ENCODE measurements around the gene CCDC63. TPM values are rescaled to one million over a fixed set of nuclear protein-coding genes. Genes with fewer than 3 reads are reported as not detected.

CCDC63 gene
- total RNA-seq, 2 donors from 2014 or later = not detected

- Mint-ChIP-seq H3K4me1 (ENCODE audit: low read depth in 2 of 2) (no peaks in the 10 kb centered on the region), H3K9me3 (no peaks in the 10 kb centered on the region), H3K27ac (no peak overlapping the region), H3K36me3 (no peaks in the 10 kb centered on the region), H3K4me3 (no peak overlapping the region), H3K27me3 (peaks cover 5 to 8% of the 10 kb centered on the region in 2 donors)
- no peak for DNase-seq (ENCODE audit: low spot score)
- peak; percentile 13 to 14 for ATAC-seq
Observed at GRCh38 chr12:110907583-110907982, 60.8 kb downstream of the CCDC63 start.

GRCh38 chr12:110908377-110909152 lies 61.8 kb downstream of the CCDC63 start:
- Mint-ChIP-seq H3K27ac (no peak overlapping the region), H3K9me3 (no peaks in the 10 kb centered on the region), H3K36me3 (no peaks in the 10 kb centered on the region), H3K4me3 (no peak overlapping the region), H3K27me3 (peaks cover 5 to 8% of the 10 kb centered on the region in 2 donors), H3K4me1 (ENCODE audit: low read depth in 2 of 2) (no peaks in the 10 kb centered on the region)
- no peak for DNase-seq (ENCODE audit: low spot score)
- ATAC-seq = peak in 1 of 2 donors; percentile 30

DNA sequence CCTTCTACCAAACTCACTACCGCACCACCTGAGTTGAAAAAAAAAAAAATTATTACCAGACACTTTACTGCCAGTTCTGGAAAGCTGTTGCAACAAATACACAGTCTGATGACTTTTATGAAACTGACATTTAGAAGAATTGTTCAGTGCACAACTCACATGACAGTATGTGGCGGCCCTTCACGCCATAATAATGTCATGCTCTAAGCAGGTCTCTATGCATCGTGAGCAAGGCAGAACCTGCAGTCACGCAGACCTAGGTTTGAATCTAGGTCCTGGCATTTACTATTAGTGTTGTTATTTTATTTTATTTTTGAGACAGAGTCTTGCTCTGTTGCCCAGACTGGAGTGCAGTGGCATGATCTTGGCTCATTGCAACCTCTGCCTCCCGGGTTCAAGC lies 65.5 kb downstream of the CCDC63 start:
- no peak for DNase-seq (ENCODE audit: low spot score)
- H3K36me3 Mint-ChIP-seq = no peaks in the 10 kb centered on the region
- peaks cover 8 to 14% of the 10 kb centered on the region in 2 donors for H3K27me3 Mint-ChIP-seq
- H3K27ac Mint-ChIP-seq = no peak overlapping the region
- ATAC-seq = no peak
- no peak overlapping the region for H3K4me3 Mint-ChIP-seq
- no peaks in the 10 kb centered on the region for H3K9me3 Mint-ChIP-seq
- H3K4me1 Mint-ChIP-seq (ENCODE audit: low read depth in 2 of 2) = peaks cover 0 to 3% of the 10 kb centered on the region in 2 donors

- H3K4me3 Mint-ChIP-seq = no peak overlapping the region
- peaks cover 0 to 3% of the 10 kb centered on the region in 2 donors for H3K4me1 Mint-ChIP-seq (ENCODE audit: low read depth in 2 of 2)
- no peaks in the 10 kb centered on the region for H3K9me3 Mint-ChIP-seq
- no peak for ATAC-seq
- H3K36me3 Mint-ChIP-seq = no peaks in the 10 kb centered on the region
- no peak overlapping the region for H3K27ac Mint-ChIP-seq
- peaks cover 3 to 8% of the 10 kb centered on the region in 2 donors for H3K27me3 Mint-ChIP-seq
- no peak for DNase-seq (ENCODE audit: low spot score)
Observed at GRCh38 chr12:110913119-110914056, 66.6 kb downstream of the CCDC63 start.

GRCh38 chr12:110916295-110916875 lies 69.6 kb downstream of the CCDC63 start:
- ATAC-seq = no peak
- Mint-ChIP-seq H3K4me3 (no peak overlapping the region), H3K27ac (no peak overlapping the region), H3K9me3 (no peaks in the 10 kb centered on the region), H3K36me3 (no peaks in the 10 kb centered on the region), H3K4me1 (ENCODE audit: low read depth in 2 of 2) (peaks cover 0 to 3% of the 10 kb centered on the region in 2 donors), H3K27me3 (peaks cover 5 to 13% of the 10 kb centered on the region in 2 donors)
- DNase-seq (ENCODE audit: low spot score) = no peak

DNA sequence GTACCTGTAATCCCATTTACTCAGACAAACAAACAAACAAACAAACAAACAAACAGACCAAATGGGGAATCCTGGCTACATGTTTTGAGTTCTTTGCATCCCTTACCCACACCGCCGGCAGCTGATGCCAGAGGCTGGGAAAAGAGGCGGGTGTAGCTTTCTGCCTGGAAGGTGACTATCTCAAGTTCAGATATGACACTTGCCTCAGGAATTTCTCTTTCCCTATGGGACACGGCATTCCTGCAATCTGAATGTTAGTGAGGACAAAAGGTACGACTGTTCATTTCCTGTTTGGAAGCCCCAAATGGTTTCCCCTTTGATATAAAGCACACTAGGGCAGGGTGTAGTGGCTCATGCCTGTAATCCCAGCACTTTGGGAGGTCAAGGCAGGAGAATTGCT lies 70.7 kb downstream of the CCDC63 start:
- peaks cover 5 to 13% of the 10 kb centered on the region in 2 donors for H3K27me3 Mint-ChIP-seq

DNA sequence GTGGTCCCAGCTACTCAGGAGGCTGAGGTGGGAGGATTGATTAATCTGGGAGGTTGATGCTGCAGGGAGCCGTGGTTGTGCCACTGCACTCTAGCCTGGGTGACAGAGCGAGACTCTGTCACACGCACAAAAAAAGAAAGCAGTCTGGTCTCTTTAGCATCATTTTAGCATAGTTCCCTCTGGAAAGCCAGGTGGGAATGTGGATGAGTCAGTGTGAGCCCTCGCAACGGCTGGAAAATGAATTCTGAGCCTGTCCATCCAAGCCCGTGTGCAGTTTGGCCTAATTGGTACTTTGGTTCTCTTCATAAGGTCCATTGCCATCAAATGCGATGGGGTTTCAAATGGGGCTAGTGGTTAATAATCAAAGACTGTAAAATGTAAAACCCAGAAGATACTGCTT lies 71.2 kb downstream of the CCDC63 start:
- Mint-ChIP-seq H3K4me1 (ENCODE audit: low read depth in 2 of 2) (peaks cover 0 to 3% of the 10 kb centered on the region in 2 donors), H3K36me3 (no peaks in the 10 kb centered on the region), H3K27ac (no peak overlapping the region), H3K27me3 (peaks cover 5 to 13% of the 10 kb centered on the region in 2 donors), H3K4me3 (no peak overlapping the region), H3K9me3 (no peaks in the 10 kb centered on the region)
- no peak for ATAC-seq
- DNase-seq (ENCODE audit: low spot score) = no peak

More for the DNA sequence above, 70.7 kb downstream of the CCDC63 start:
- H3K4me1 Mint-ChIP-seq (ENCODE audit: low read depth in 2 of 2) = peaks cover 0 to 3% of the 10 kb centered on the region in 2 donors
- no peak overlapping the region for H3K27ac Mint-ChIP-seq
- H3K4me3 Mint-ChIP-seq = no peak overlapping the region
- DNase-seq (ENCODE audit: low spot score) (no peak), ATAC-seq (no peak)
- no peaks in the 10 kb centered on the region for H3K36me3 Mint-ChIP-seq
- H3K9me3 Mint-ChIP-seq = no peaks in the 10 kb centered on the region

GRCh38 chr12:110919720-110920119 lies 72.9 kb downstream of the CCDC63 start:
- ATAC-seq = no peak
- peaks cover 2 to 7% of the 10 kb centered on the region in 2 donors for H3K27me3 Mint-ChIP-seq
- peaks cover 0 to 3% of the 10 kb centered on the region in 2 donors for H3K4me1 Mint-ChIP-seq (ENCODE audit: low read depth in 2 of 2)
- no peak overlapping the region for H3K27ac Mint-ChIP-seq
- H3K9me3 Mint-ChIP-seq = no peaks in the 10 kb centered on the region
- DNase-seq (ENCODE audit: low spot score) = no peak
- no peak overlapping the region for H3K4me3 Mint-ChIP-seq
- no peaks in the 10 kb centered on the region for H3K36me3 Mint-ChIP-seq

DNA sequence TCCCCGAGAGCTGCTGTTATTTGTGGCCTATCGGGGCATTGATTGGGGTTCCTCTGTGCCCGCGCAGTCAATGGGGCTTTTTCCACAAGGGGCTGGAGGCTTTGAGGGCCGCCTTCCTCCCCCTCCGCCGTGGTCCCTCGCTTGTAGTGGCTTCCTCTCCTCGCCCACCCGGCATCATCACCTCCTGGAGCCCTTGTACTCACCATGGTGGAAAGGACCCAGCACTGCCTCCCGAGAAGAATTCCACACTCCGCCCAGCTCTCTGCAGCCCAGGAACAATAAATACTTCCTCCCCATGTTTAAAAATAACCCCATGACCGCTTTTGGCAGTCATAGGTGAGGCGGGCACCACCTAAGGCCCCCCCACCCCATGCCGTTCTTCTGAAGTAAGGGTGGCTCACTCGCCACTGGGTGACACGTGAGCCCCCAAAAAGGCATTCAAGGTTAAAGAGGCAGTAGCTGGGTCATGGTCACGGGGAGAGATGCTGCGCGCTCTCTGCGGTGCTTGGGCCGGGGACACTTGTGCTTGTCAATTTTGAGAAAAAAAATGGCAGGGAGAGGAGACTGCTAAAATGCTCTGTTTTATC lies 73.6 kb downstream of the CCDC63 start, which contains the start of gene MYL2:
TSS of gene MYL2 (minus strand) at position 256 of the 587 bp plus-strand sequence. CDS start at position 206, 50 bp downstream.
- no peak within 1 kb of the TSS for H3K4me3 Mint-ChIP-seq
- no peaks in the 10 kb centered on the region for H3K36me3 Mint-ChIP-seq
- no peaks in the 10 kb centered on the region for H3K9me3 Mint-ChIP-seq
- H3K27ac Mint-ChIP-seq = no peak within 1 kb of the TSS
- peaks cover 2 to 12% of the 10 kb centered on the region in 2 donors for H3K27me3 Mint-ChIP-seq
- peaks cover 0 to 3% of the 10 kb centered on the region in 2 donors for H3K4me1 Mint-ChIP-seq (ENCODE audit: low read depth in 2 of 2)
- no peak for DNase-seq (ENCODE audit: low spot score)
- no peak for ATAC-seq

DNA sequence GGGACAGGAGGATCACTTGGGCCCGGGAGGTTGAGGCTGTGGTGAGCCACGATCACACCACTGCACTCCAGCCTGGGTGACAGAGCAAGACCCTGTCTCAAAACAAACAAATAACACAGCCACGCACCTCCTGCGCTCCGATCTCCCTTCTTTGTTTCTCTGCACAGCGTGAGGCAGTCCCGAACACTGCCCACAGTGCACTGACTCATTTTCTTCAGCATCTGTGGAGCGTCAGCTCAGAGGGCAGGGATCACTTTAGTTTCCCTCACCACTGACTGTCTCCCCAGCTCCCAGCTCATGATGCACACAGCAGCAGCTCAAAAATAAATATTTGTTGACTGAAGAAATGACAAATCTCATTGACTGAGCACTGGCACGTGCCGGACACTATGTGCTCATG lies 74.5 kb downstream of the CCDC63 start:
- ATAC-seq (no peak), DNase-seq (ENCODE audit: low spot score) (no peak)
- H3K9me3 Mint-ChIP-seq = no peaks in the 10 kb centered on the region
- no peaks in the 10 kb centered on the region for H3K36me3 Mint-ChIP-seq
- no peak overlapping the region for H3K4me3 Mint-ChIP-seq
- peaks cover 2 to 18% of the 10 kb centered on the region in 2 donors for H3K27me3 Mint-ChIP-seq
- H3K27ac Mint-ChIP-seq = no peak overlapping the region
- H3K4me1 Mint-ChIP-seq (ENCODE audit: low read depth in 2 of 2) = peaks cover 0 to 3% of the 10 kb centered on the region in 2 donors

DNA sequence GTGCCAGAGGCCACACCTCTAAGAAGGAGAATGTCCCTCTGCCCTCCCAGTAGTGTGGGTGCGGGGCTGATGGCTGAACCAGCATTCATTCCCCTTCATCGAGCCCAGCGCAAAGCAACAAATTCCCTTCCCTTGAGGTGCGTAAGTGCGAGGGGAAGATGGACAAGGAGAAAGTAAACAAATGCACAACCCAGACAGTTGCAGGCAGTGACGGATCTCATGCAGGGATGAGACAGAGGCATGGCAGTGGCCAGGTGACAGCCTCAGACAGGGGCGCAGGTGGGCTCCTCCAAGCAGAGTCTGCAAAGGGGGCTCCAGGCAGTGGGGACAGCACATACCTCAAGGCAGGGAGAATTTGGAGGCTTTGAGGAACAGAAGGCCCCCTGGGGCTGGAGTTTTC lies 75.9 kb downstream of the CCDC63 start:
- no peak for DNase-seq (ENCODE audit: low spot score)

GRCh38 chr12:110923192-110923591 lies 76.4 kb downstream of the CCDC63 start:
- Mint-ChIP-seq H3K27me3 (peaks cover 5 to 26% of the 10 kb centered on the region in 2 donors), H3K4me3 (no peak overlapping the region), H3K36me3 (no peaks in the 10 kb centered on the region), H3K4me1 (ENCODE audit: low read depth in 2 of 2) (no peaks in the 10 kb centered on the region), H3K27ac (no peak overlapping the region), H3K9me3 (no peaks in the 10 kb centered on the region)
- ATAC-seq = no peak
- DNase-seq (ENCODE audit: low spot score) = no peak

More for the DNA sequence above, 75.9 kb downstream of the CCDC63 start:
- Mint-ChIP-seq H3K36me3 (no peaks in the 10 kb centered on the region), H3K27ac (no peak overlapping the region), H3K9me3 (no peaks in the 10 kb centered on the region), H3K4me3 (no peak overlapping the region), H3K27me3 (peaks cover 5 to 26% of the 10 kb centered on the region in 2 donors), H3K4me1 (ENCODE audit: low read depth in 2 of 2) (no peaks in the 10 kb centered on the region)
- ATAC-seq = no peak

DNA sequence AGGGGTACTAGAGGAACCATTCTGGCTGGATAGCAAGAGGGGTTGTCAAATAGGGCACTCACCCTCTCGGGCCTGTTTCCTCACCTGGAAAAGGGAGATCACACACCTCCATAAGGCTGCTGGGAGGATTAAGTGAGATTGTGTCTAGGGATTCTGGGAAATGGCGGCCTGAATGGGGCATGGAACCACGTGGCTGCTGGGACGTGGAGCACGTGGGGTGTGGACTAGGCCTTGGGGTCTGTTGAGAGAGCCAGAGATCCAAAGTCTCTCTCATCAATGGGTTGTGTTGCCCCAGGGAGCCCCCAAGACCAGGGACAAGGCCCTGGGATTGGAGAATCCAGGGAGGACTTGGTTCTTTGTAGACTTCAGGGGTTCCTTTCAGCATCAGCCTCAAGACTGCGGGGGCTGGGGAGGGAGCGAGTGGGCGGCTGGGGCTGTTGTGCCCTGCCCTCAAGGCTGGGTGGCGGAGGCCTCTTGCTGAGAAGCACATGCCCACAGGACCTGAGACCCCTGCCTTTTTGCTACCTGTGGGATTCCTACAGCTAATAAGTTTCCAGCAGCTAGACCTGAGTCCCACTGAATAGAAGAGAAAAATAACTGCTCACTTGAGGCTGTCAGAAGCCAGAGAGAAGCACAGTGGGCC lies 77.0 kb downstream of the CCDC63 start:
- no peak overlapping the region for H3K27ac Mint-ChIP-seq
- ATAC-seq (no peak), DNase-seq (ENCODE audit: low spot score) (no peak)
- H3K4me3 Mint-ChIP-seq = no peak overlapping the region
- no peaks in the 10 kb centered on the region for H3K4me1 Mint-ChIP-seq (ENCODE audit: low read depth in 2 of 2)
- peaks cover 5 to 26% of the 10 kb centered on the region in 2 donors for H3K27me3 Mint-ChIP-seq
- no peaks in the 10 kb centered on the region for H3K9me3 Mint-ChIP-seq
- H3K36me3 Mint-ChIP-seq = no peaks in the 10 kb centered on the region

Measured in natural killer cell treated with Interleukin-12 subunit alpha and Interleukin-12 subunit beta and Interleukin-15 and Interleukin-18, amount 100 ng/mL, for 72 hours (primary cell).